NCI-H526 (cell line): Measurements from ENCODE around the gene MYADML2.

Experiments
- DNase-seq, 2 experiments: peaks; one replicate each; lab custom pipeline; 2025; lab: John Stamatoyannopoulos, UW

The MYADML2 gene

DNA sequence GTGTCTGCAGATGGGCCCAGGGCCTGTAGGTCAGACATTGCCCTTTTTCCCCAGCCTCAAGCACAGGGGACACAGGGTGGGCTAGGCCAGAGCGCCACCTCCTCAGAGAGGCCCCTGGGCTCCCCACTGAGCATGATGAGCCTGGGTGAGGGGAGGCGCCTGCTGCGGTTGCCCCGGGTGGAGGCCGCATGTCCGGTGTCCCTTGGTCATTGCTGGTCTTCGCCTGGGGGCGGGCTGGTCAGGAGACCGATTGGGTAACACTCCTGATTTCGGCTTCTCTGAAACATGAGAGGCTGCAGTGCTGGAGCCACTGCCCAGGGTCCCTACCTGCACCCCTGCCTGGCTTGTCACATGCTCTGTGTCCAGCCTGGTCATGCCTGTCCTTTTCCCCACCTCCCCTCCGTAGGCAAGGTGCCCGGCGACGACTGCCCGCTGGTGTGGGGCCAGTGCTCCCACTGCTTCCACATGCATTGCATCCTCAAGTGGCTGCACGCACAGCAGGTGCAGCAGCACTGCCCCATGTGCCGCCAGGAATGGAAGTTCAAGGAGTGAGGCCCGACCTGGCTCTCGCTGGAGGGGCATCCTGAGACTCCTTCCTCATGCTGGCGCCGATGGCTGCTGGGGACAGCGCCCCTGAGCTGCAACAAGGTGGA is 47.4 kb downstream of the MYADML2 start:
- DNase-seq: no peak

DNA sequence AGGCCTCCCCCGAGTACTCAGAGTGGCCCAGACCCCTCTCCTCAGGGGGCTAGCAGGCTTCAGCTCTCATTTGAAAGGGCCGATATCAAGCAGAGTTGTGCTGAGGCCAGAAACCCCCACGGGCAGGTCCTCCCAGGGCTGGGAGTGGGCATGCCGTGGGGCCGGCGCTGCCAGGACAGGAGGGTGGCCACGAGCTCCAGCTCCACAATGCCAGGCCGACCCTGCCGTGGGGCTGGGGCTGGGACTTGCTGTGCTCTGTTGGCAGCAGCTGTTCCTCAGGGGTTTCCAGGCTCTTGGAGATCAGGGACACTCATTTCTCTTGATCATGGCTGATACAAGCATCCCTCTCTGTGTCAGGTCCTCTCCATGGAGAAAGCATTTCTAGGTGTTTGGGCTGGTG is 48.1 kb downstream of the MYADML2 start:
- DNase-seq: no peak

DNA sequence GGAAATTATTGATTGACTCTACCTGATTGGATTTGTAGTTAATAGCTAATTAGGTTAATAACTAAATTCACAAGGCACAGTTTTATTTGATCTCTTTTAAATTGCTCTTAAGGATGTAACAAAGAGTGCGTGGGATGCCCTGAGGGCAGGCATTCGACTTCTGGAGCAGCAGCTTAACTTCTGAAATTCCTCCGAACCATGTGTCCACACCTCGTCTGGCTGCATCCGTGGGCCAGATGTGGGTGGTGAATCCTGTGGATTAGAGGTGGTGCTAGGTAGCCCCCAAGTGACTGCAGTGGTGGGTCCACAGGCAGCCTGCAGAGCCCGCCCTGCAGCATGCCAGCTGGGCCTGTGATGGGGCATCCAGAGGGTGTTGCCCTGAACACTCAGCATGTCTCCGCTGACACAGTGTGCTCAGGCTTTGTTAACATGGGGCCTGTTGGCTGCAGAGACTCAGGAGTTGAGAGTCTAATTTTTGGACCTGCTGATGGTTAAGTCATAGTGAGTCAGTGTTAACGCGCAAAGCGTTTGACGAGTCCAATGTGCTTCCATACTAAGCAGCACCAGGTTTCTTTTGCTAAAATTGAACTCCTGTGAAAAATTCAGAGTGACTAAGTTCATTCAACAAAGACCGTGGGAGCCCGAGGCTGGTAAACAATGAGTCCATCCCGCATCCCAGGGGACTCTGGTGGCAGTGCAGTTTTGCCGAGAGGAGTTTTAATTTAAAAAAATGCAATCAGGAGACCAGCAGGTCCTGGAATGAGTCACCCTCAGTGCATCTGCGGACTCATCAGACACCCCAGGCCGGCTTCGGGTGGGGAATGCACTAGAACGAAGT is 48.8 kb downstream of the MYADML2 start:
- no peak for DNase-seq

DNA sequence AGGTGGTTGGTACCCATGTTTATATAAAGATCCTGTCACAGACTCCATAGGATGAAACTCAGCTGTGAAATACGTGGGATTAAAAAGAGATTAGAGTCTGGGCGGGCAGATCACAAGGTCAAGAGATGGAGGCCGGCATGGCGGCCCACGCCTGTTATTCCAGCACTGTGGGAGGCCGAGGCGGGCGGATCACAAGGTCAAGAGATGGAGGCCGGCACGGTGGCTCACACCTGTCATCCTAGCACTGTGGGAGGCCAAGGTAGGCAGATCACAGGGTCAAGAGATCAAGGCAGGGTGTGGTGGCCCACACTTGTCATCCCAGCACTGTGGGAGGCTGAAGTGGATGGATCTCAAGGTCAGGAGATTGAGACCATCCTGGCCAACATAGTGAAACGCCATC is 51.6 kb downstream of the MYADML2 start:
- DNase-seq: no peak

DNA sequence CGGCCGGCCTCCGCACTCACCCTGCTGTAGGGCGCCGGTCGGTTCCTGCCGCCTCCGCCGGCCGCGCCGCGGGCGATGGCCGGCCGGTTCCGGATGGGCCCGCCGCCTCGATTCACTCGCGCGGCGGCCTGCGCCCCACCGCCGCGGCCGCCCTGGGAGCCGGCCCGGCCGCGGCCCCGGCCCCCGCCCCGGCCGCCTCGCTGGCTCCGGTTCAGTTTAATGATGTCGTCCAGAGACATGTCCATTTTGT is 55.8 kb downstream of the MYADML2 start:
- DNase-seq: no peak

DNA sequence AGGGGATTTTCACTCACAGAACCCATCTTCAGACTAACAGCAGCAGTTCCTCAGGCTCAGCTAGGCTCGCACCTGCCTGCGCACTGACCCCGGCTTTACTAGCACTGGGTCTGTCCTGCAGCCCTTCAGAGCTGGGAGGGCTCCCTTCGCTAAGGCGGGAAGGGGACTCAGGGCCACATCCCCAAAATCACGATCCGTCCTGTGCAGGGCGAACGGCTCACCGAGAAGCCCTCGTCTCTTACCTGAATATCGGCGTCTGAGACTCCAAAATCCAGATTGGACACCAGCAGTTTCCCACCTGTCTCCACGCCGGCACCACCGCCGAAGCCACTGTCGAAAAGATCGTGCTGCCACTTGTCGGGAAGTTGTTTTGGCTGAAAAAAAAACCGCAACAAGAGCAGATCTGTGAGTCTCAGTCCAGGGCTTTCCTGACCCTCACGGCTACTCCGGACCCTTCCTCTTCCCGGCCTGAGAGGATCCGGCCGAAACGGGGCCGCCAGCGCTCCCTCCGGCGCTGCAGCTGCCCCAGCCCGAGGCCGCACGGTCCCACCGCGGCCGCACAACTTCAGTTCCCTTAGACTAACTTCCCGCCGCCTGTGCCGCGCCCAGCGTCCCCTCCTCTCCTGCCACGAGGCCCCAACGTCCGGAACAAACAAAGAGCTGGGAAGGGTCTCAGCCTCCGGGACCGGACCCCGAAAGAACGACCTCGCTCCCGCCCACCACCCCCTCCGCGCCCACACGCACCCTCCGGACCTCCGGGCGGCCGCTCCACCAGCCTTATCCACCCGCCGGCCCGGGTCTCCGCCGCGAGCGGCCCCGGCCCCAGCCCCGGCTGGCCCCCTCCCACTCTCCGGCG is 56.4 kb downstream of the MYADML2 start:
- peak in 1 of 2 experiments; percentile 26 for DNase-seq
